ENCODE measurements around the gene ZNF532. TPM values are rescaled to one million over a fixed set of nuclear protein-coding genes. Genes with fewer than 3 reads are reported as not detected.

The ZNF532 gene
- total and polyA plus RNA-seq, 9 of the 15 experiments (the other 6 are each of a cell fraction or from before 2014, with no cell fraction given) = 0.42 TPM; not detected in 8

GRCh38 chr18:58838165-58838860 is 26.4 kb upstream of the ZNF532 start:
- Histone ChIP-seq H3K4me2 (ENCODE audit: insufficient read depth, low read length) (no peak overlapping the region), H2AFZ (ENCODE audit: low read depth, low read length) (no peak overlapping the region), H3K27ac (ENCODE audit: extremely low read depth, low read depth, low read length) (no peak overlapping the region), H3K4me1 (replicated peaks in 1 of 2; ENCODE audit: control insufficient read depth in 2 of 2, insufficient read depth in 2 of 2, low read length in 2 of 2) (no peaks in the 10 kb centered on the region), H3K27me3 (ENCODE audit: control insufficient read depth in 2 of 2, insufficient read depth in 2 of 2, low read length in 2 of 2) (no peaks in the 10 kb centered on the region; a peak in 1 of 5 replicates), H3K79me2 (ENCODE audit: control insufficient read depth, insufficient read depth, low read length) (no peaks in the 10 kb centered on the region), H4K20me1 (replicated peaks; ENCODE audit: control insufficient read depth, insufficient read depth, low read length) (no peaks in the 10 kb centered on the region), H3K4me3 (no peak overlapping the region), H3K36me3 (ENCODE audit: control insufficient read depth, insufficient read depth, low read length) (no peaks in the 10 kb centered on the region), H3K9ac (ENCODE audit: insufficient read depth in 1 of 2, low read depth in 2 of 2, low read length in 2 of 2) (no peak overlapping the region), H3K9me3 (replicated peaks; ENCODE audit: control insufficient read depth, insufficient read depth, low read depth, low read length) (no peaks in the 10 kb centered on the region), H3K9me1 (ENCODE audit: control insufficient read depth, insufficient read depth, low read length) (no peaks in the 10 kb centered on the region)
- no peak for DNase-seq (ENCODE audit: extremely low read depth in 1 of 4, low spot score in 3 of 4)
- intact Hi-C loops (cut with micrococcal nuclease) (no loop called here), in situ Hi-C loops (cut with MboI) (no loop called here)
- BruUV-seq (replicated peaks) = no TSS peak
- ATAC-seq = no peak
- no peak for TF ChIP-seq TAF15 (IDR thresholded peaks at IDR 0.05; ENCODE audit: low read depth, low read length)
- TF ChIP-seq ARID3A (IDR thresholded peaks at IDR 0.05; ENCODE audit: borderline replicate concordance, low read depth, low read length) = no peak
- TF ChIP-seq SMARCA5 (IDR thresholded peaks at IDR 0.05) = no peak
- TF ChIP-seq U2AF2 (optimal IDR thresholded peaks at IDR 0.05; ENCODE audit: low read depth, low read length) = no peak
- no peak for TF ChIP-seq JUND (IDR thresholded peaks at IDR 0.05; ENCODE audit: borderline replicate concordance, low read depth, low read length)
- TF ChIP-seq JUND (tag; IDR thresholded peaks at IDR 0.05; ENCODE audit: borderline replicate concordance, low read depth, low read length) = no peak
- no peak for TF ChIP-seq ZNF589 (CRISPR knock-in tag; IDR thresholded peaks at IDR 0.05; ENCODE audit: low read depth)
- no peak for TF ChIP-seq RBM14 (IDR thresholded peaks at IDR 0.05; ENCODE audit: borderline replicate concordance, insufficient read depth, low read depth, low read length)
- no peak for TF ChIP-seq PYGO2 (tag; IDR thresholded peaks at IDR 0.05)
- no peak for TF ChIP-seq SMARCC2 (IDR thresholded peaks at IDR 0.05; ENCODE audit: low read depth)
- no peak for TF ChIP-seq SRSF3 (IDR thresholded peaks at IDR 0.05; ENCODE audit: insufficient read depth, low read length)
- TF ChIP-seq ZFP36 (IDR thresholded peaks at IDR 0.05; ENCODE audit: low read depth, low read length, partially characterized antibody) = no peak
- no peak for TF ChIP-seq NKRF (IDR thresholded peaks at IDR 0.05; ENCODE audit: borderline replicate concordance)
- TF ChIP-seq ATF3 (IDR thresholded peaks at IDR 0.05) = no peak
- no peak for TF ChIP-seq ATF3 (CRISPR knock-in tag; conservative IDR thresholded peaks at IDR 0.05)
- no peak for TF ChIP-seq STAT5B (CRISPR knock-in tag; IDR thresholded peaks at IDR 0.05)
- 0% methylated on average over 5 of the region's 5 CpGs for WGBS (ENCODE audit: insufficient coverage, low coverage, missing lambda C conversion rate)
- ChIA-PET POLR2A (no interaction called here), CTCF (ENCODE audit: low intra/inter-chr PET ratio) (no interaction called here)
- FAIRE-seq = no peak
